ENCODE results near the gene SLC26A11. TPM values are rescaled to one million over a fixed set of nuclear protein-coding genes. Genes with fewer than 3 reads are reported as not detected.

Gene SLC26A11
- total and polyA plus RNA-seq, 2 of the 13 experiments (the other 11 are each of a cell fraction or from before 2014, with no cell fraction given): 8.7 to 13.2 TPM

GRCh38 chr17:80285237-80285920 is 65.2 kb downstream of the SLC26A11 start:
- no peak overlapping the region for H3K9ac ChIP-seq (ENCODE audit: insufficient read depth, low read depth, low read length)
- no peaks in the 10 kb centered on the region for H3K4me1 ChIP-seq (ENCODE audit: insufficient read depth, low read length)
- ChIA-PET POLR2A (interaction anchor here (0.8 to 1.4 kb wide), 3 partner anchors 12 to 24 kb away, joined by 3 read pairs; no protein-coding TSS in a partner anchor), CTCF (ENCODE audit: low intra/inter-chr PET ratio, low total read pairs) (no interaction called here)
- ATAC-seq: no peak; the same call in 2 of the 3 replicates
- no peak overlapping the region for H2AFZ ChIP-seq (ENCODE audit: low read length)
- no peak overlapping the region for H3K27ac ChIP-seq (ENCODE audit: extremely low read length, insufficient read depth, low read length)
- H3K79me2 ChIP-seq (ENCODE audit: insufficient read depth, low read length): no peaks in the 10 kb centered on the region
- no peaks in the 10 kb centered on the region for H4K20me1 ChIP-seq (ENCODE audit: insufficient read depth, low read length)
- H3K4me2 ChIP-seq (ENCODE audit: low read depth, low read length): no peak overlapping the region
- TF ChIP-seq CEBPB (IDR thresholded peaks at IDR 0.05; ENCODE audit: borderline replicate concordance, low read depth, low read length) (peak; percentile 83), CEBPG (CRISPR knock-in tag; IDR thresholded peaks at IDR 0.05) (peak; percentile 59), ZNF770 (CRISPR knock-in tag; IDR thresholded peaks at IDR 0.05) (peak; percentile 51; the same call in 1 of the 2 replicates), AKNA (CRISPR knock-in tag; IDR thresholded peaks at IDR 0.05; ENCODE audit: borderline replicate concordance) (no peak)
- no peaks in the 10 kb centered on the region for H3K27me3 ChIP-seq (ENCODE audit: control insufficient read depth in 1 of 2, insufficient read depth in 2 of 2, low read length in 2 of 2)
- 93% methylated on average over 18 of the region's 19 CpGs for WGBS (ENCODE audit: low lambda C conversion rate)
- H3K4me3 ChIP-seq (replicated peaks in 1 of 3; ENCODE audit: insufficient read depth in 1 of 3, low read depth in 2 of 3, low read length in 3 of 3): no peak overlapping the region
- in situ Hi-C loops (cut with HindIII; ENCODE audit: extremely low pct_ligation_motif_present, low pct_unique_long_range_greater_than_20kb) (no loop called here), intact Hi-C loops (cut with micrococcal nuclease; ENCODE audit: unreplicated experiment) (no loop called here)
- H3K9me3 ChIP-seq (ENCODE audit: low read length): no peaks in the 10 kb centered on the region
- BruUV-seq (replicated peaks): no TSS peak
- H3K36me3 ChIP-seq (replicated peaks in 1 of 2; ENCODE audit: control insufficient read depth in 1 of 2, insufficient read depth in 2 of 2, low read length in 2 of 2): peaks cover 13 to 29% of the 10 kb centered on the region in 2 experiments
- FAIRE-seq: no peak
- DNase-seq (ENCODE audit: low spot score): no peak

All from HepG2 (cell line).